Neural cell (in vitro differentiated cells): ENCODE results near the gene DNAH17.

Experiments
- EZH2 ChIP-seq: fragments of 200-600, 300-800 bp; shearing (Covaris generic), sonication (generic); IDR thresholded peaks from 2 replicates; pipeline ENCODE4 v1.6.1; 2014; ENCODE audit warnings: antibody characterized with exemption, low read length, borderline replicate concordance, mild to moderate bottlenecking; ENCODE audit not compliant: insufficient read depth, poor library complexity, severe bottlenecking
- TF ChIP-seq, protein P1 (sequence below): IDR thresholded peaks from 2 replicates; pipeline ENCODE4 v1.6.1; 2012; ENCODE audit warnings: borderline replicate concordance

DNA sequence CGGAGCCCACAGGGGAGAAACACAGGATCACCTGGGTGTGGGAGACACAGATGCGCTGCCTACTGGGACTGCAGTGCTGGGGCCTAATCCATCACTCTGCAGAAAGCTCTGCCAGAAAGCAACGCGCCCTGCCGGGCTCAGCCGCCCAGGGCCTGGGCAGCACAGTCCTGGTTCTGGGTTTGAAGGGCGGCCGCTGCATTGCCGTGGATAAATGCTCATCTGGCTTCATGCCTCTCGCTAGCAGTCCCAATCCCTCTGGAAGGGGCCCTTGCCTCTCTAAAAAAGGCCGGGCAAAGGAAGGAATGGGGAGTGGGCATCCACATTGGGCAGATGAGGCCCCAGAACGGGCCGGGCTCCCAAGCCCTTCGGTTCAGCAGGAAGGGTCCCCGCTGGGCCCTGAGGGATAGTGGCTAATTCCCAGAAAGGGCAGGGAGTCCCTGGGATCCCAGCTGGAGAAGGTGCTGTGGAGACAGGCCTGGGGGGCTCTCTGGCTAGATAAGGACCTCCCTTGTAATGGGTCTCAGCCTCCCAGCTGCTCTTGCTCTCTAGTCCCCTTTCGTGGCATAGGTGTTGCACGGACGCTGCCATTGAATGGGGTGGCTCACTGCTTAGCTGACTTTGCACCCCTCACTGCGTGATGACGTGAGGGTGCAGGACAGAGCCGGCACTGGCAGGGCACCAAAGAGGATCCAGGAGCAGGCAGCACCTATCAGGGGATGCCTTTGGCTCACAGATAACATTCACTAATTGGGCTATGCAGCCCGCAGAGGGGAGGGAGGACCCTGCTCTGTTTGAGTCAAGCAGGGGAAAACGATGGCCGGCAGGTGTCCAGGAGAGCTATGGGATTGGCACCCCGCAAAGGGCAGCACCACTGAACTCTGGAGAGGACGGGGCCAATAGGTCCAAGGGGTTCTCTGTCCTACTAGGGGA is 110.1 kb downstream of the DNAH17 start:
- TF ChIP-seq, protein P1, sequence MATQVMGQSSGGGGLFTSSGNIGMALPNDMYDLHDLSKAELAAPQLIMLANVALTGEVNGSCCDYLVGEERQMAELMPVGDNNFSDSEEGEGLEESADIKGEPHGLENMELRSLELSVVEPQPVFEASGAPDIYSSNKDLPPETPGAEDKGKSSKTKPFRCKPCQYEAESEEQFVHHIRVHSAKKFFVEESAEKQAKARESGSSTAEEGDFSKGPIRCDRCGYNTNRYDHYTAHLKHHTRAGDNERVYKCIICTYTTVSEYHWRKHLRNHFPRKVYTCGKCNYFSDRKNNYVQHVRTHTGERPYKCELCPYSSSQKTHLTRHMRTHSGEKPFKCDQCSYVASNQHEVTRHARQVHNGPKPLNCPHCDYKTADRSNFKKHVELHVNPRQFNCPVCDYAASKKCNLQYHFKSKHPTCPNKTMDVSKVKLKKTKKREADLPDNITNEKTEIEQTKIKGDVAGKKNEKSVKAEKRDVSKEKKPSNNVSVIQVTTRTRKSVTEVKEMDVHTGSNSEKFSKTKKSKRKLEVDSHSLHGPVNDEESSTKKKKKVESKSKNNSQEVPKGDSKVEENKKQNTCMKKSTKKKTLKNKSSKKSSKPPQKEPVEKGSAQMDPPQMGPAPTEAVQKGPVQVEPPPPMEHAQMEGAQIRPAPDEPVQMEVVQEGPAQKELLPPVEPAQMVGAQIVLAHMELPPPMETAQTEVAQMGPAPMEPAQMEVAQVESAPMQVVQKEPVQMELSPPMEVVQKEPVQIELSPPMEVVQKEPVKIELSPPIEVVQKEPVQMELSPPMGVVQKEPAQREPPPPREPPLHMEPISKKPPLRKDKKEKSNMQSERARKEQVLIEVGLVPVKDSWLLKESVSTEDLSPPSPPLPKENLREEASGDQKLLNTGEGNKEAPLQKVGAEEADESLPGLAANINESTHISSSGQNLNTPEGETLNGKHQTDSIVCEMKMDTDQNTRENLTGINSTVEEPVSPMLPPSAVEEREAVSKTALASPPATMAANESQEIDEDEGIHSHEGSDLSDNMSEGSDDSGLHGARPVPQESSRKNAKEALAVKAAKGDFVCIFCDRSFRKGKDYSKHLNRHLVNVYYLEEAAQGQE, result no peak
- TF ChIP-seq EZH2, result no peak
